HG02885 (cell line): ENCODE data around the gene SLC3A2.

Experiments used
- ATAC-seq: cut with Tn5 transposase; IDR thresholded peaks from one replicate; pipeline ENCODE4 v1.9.1; 2021; ENCODE audit warnings: mild to moderate bottlenecking; ENCODE audit not compliant: unreplicated experiment, poor library complexity

The SLC3A2 gene

DNA sequence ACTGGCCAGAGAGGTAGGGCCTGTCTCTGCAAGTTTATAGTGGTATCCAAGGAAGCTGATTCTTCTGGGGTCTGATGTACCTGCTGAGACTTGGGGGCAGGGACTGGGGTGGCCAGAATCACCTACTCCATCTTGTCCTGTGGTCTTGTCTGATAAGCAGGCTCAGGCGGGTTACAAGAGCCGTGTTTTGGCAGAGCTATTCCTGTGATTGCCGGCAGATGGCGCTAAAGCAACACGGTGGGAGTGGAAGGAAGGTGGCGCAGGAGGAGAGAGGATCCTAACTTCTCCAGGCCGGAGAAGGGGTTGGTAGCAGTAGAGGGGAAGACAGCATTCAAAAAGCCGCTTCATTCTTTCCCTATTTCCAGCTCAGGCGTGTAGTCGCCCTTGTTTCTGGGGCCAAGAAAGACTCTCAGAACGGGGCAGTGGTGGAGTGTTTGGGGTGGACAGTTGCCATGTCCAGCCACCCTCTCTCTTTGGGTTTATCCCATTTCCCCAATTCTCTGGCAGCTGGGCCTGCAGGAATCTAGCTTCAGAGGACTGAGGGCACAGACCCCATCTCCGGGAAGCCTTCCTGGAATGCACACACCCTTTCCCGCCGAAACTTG lies 25.3 kb downstream of the SLC3A2 start:
- no peak for ATAC-seq

- no peak for ATAC-seq
Measured at GRCh38 chr11:62908468-62909072, 27.9 kb downstream of the SLC3A2 start.

- no peak for ATAC-seq
Measured at GRCh38 chr11:62909107-62909894, 28.6 kb downstream of the SLC3A2 start.

DNA sequence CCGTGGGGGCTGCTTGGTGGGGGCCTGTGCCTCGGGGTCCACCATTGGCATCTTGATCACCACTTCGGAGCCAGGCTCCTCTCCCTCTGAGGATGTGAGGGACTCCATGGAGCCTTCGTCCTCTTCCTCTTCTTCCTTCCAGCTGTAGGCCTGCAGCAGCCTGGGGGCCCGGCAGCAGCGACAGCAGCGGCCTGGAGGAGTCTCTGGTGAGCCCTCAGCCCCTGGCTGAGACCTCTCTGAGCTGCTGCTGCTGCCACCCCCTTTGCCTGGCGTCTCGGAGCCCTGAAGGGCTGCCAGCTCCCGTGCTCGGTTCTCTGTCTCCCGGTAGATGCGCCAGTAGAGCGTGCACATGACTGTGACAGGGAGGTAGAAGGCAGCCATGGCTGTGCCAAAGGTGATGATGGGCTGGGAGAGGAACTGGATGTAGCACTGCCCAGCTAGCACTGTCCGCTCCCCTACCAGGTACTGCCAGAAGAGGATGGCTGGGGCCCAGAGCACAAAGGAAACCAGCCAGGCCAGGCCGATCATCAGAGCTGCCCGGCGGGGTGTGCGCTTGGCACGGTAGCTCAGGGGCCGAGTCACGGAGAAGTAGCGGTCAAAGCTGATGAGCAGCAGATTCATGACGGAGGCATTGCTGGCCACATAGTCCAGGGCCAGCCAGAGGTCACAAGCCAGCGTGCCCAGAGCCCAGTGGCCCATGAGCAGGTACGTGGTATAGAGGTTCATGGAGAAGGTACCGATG lies 29.6 kb downstream of the SLC3A2 start:
- no peak for ATAC-seq

GRCh38 chr11:62911137-62912130 lies 30.7 kb downstream of the SLC3A2 start:
- ATAC-seq = no peak

DNA sequence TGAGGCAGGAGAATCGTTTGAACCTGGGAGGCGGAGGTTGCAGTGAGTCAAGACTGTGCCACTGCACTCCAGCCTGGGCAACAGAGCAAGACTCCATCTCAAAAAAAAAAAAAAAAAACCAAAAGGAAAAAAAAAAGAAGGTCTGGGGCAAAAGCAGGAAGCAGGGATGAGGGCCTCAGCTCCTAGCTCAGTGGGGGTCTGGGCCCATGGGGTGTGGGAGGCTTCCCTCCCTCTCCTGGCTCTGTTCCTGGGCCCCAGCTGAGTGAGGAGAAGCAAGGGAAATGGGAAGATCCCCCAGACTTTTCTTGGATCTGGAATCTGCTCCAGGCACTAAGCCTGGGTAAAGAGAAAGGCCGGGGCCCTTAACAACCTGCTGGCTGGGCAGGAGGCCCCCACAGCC lies 31.6 kb downstream of the SLC3A2 start:
- ATAC-seq = no peak

- no peak for ATAC-seq
Measured at GRCh38 chr11:62914416-62914815, 33.7 kb downstream of the SLC3A2 start.

GRCh38 chr11:62917906-62918502 lies 37.3 kb downstream of the SLC3A2 start:
- ATAC-seq = no peak

- ATAC-seq = no peak
Measured at GRCh38 chr11:62918531-62918930, 37.8 kb downstream of the SLC3A2 start.

- ATAC-seq = no peak
Measured at GRCh38 chr11:62919476-62919875, 38.8 kb downstream of the SLC3A2 start.

GRCh38 chr11:62919898-62920640 lies 39.4 kb downstream of the SLC3A2 start:
- ATAC-seq = no peak

DNA sequence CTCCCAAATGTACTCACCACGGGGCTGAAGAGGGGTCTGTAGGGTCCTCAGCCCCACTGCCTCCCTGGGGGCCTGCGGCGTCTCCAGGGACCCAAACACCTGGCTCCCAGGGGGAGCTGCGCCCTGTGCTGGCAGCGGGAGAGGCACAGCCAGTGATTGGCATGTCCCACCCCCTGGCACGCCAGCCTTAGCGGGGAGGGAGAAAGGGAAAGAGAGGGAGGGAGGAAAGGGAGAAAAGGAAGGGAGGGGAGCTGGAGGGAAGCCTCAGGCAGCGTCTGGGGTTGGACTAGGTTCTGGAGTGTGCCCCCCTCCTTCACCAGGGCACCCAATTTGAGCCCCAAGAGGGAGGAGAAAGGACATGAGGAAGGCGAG lies 40.5 kb downstream of the SLC3A2 start, which contains the start of gene CHRM1:
Gene CHRM1, minus strand, starts transcription at position 163 of the 372 bp plus-strand sequence. CDS start 10,263 bp downstream, outside the sequence.
- no peak for ATAC-seq

GRCh38 chr11:62921573-62922188 lies 41.0 kb downstream of the SLC3A2 start:
- ATAC-seq = no peak

DNA sequence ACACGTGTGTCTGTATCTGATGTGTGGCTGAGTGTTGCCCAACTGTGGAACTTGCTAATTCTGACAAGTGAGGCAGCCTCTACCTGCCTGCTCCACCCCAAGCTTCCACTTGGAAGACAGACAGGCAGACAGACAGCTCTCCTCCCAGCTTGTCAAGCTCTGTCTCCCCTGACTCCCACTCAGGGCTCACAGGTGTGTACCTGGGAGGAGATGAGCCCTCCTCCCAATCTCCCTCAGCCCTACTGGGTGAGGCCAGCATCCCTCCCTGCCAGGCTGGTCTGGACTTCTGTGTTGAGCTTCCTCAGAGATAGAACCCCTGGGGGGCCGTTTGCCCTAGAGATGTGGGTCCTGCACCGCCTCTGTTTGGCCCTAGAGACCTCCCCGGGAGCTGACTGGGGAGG lies 41.5 kb downstream of the SLC3A2 start:
- ATAC-seq = no peak

GRCh38 chr11:62922653-62923431 lies 42.1 kb downstream of the SLC3A2 start:
- ATAC-seq = no peak

GRCh38 chr11:62923601-62924411 lies 43.1 kb downstream of the SLC3A2 start:
- no peak for ATAC-seq

- ATAC-seq = no peak
Measured at GRCh38 chr11:62925308-62925707, 44.6 kb downstream of the SLC3A2 start.
